Measurements from ENCODE around the gene VTA1. TPM values are rescaled to one million over a fixed set of nuclear protein-coding genes. Genes with fewer than 3 reads are reported as not detected.

Gene VTA1
- total and polyA plus RNA-seq, 2 of the 8 experiments (the other 6 are each of a cell fraction or from before 2014, with no cell fraction given) = 63.6 to 67.0 TPM

DNA sequence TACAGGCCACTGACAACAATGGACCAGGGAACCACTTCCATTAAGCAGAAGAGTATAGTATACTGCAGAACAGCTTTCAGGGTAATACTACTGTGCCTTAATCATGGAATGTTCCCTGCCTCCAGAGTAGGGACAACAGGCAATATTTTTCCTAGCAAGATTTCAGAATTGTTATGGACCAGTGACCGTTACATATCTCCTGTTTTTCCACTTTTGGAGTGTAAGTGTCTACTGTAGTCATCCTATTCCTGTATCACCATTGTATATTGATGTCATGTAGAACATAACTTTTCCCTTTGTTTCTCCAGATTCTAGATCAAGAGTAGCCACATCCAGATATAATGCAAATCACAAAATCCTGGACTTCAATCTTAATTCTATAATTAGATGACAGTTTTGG lies 16.2 kb upstream of the VTA1 start:
- CTCF ChIA-PET (ENCODE audit: partially characterized antibody) = interaction anchor here (0.8 kb wide), 1 partner anchor 57 kb away, joined by 3 read pairs; no protein-coding TSS in a partner anchor
- no peak overlapping the region for H3K23ac ChIP-seq (ENCODE audit: insufficient read length)
- 88% methylated on average over 1 of the region's 1 CpG; no CpG with 5 or more reads in 1 of the 2 experiments for WGBS, 2 experiments (ENCODE audit: extremely low coverage in 1 of 2, insufficient coverage in 1 of 2, insufficient read length in 1 of 2, insufficient replicate concordance in 2 of 2, low coverage in 1 of 2, low lambda C conversion rate in 2 of 2, missing lambda C conversion rate in 1 of 2)
- no peak overlapping the region for H2BK120ac ChIP-seq (replicated peaks; ENCODE audit: low read depth, low read length)
- H3K27ac ChIP-seq (ENCODE audit: low read depth, low read length) = no peak overlapping the region
- no peaks in the 10 kb centered on the region for H3K79me2 ChIP-seq (ENCODE audit: control insufficient read depth in 1 of 2, insufficient read depth in 2 of 2, low read length in 2 of 2)
- H4K20me1 ChIP-seq (replicated peaks in 1 of 2; ENCODE audit: control insufficient read depth in 1 of 2, insufficient read depth in 2 of 2, low read length in 2 of 2) = no peaks in the 10 kb centered on the region
- no peak overlapping the region for H2BK12ac ChIP-seq (ENCODE audit: low read depth, low read length)
- DNase-seq (ENCODE audit: low read depth in 1 of 2, low spot score in 2 of 2) = no peak
- TF ChIP-seq POU5F1 (IDR thresholded peaks at IDR 0.05; ENCODE audit: low read depth, low read length) (no peak), TEAD4 (IDR thresholded peaks at IDR 0.05; ENCODE audit: low read depth, low read length) (no peak)
- no peak overlapping the region for H3K9ac ChIP-seq (replicated peaks in 1 of 4; ENCODE audit: extremely low read depth in 1 of 4, low read depth in 3 of 4, low read length in 3 of 4)
- H3K4me1 ChIP-seq (replicated peaks in 1 of 4; ENCODE audit: control insufficient read depth in 3 of 4, insufficient read depth in 4 of 4, low read length in 3 of 4) = no peaks in the 10 kb centered on the region
- H3K18ac ChIP-seq (ENCODE audit: extremely low read depth, low read length) = no peak overlapping the region
- H2BK5ac ChIP-seq (ENCODE audit: low read depth, low read length) = no peak overlapping the region
- no peaks in the 10 kb centered on the region for H3K27me3 ChIP-seq (replicated peaks in 1 of 4; ENCODE audit: control insufficient read depth in 3 of 4, extremely low read depth in 1 of 4, insufficient read depth in 3 of 4, low read length in 3 of 4)
- H3K4me2 ChIP-seq (ENCODE audit: insufficient read depth in 1 of 2, low read depth in 2 of 2, low read length in 2 of 2) = no peak overlapping the region
- H2AFZ ChIP-seq (ENCODE audit: low read length) = no peak overlapping the region
- H4K91ac ChIP-seq (replicated peaks; ENCODE audit: insufficient read length, low read length) = no peak overlapping the region
- H3K14ac ChIP-seq (ENCODE audit: insufficient read length) = no peak overlapping the region
- no peak for FAIRE-seq
- H3K4ac ChIP-seq (replicated peaks; ENCODE audit: insufficient read length, low read depth, low read length) = no peak overlapping the region
- POLR2A ChIA-PET (ENCODE audit: partially characterized antibody) = no interaction called here
- H3K79me1 ChIP-seq (ENCODE audit: low read depth, low read length) = no peaks in the 10 kb centered on the region
- no peak overlapping the region for H3K4me3 ChIP-seq (ENCODE audit: extremely low read depth in 1 of 4, insufficient read depth in 2 of 4, low read depth in 3 of 4, low read length in 4 of 4)
- H4K8ac ChIP-seq (ENCODE audit: extremely low read depth, insufficient read depth, low read length) = no peak overlapping the region
- no peaks in the 10 kb centered on the region; the same call in 1 of the 2 replicates for H3K23me2 ChIP-seq (ENCODE audit: low read depth, low read length)
- H4K5ac ChIP-seq (ENCODE audit: insufficient read length, low read depth, low read length) = no peak overlapping the region
- no peak overlapping the region for H2AK5ac ChIP-seq (ENCODE audit: low read depth, low read length)
- H3K36me3 ChIP-seq (ENCODE audit: control insufficient read depth in 2 of 4, insufficient read depth in 4 of 4, low read length in 3 of 4) = no peaks in the 10 kb centered on the region
- no peak overlapping the region for H2BK15ac ChIP-seq (ENCODE audit: low read length)
- H3K9me3 ChIP-seq (ENCODE audit: insufficient read depth in 2 of 2, low read depth in 1 of 2, low read length in 1 of 2) = no peaks in the 10 kb centered on the region
- H3K56ac ChIP-seq (replicated peaks; ENCODE audit: insufficient read length, low read depth, low read length) = no peak overlapping the region
- no peak overlapping the region for H2BK20ac ChIP-seq (ENCODE audit: low read length)

Data from H1 (cell line).